OCI-LY3 (cell line): Measurements from ENCODE around the gene POPDC2.

Experiments used
- CTCF ChIP-seq: fragments of 200-600, 300-600 bp; sonication (generic); IDR thresholded peaks from 2 replicates; pipeline ENCODE4 v1.5.1; 2014; ENCODE audit warnings: antibody characterized with exemption, low read length, low read depth
- EZH2phosphoT487 ChIP-seq: fragments of 200-600 bp; shearing (Covaris generic); IDR thresholded peaks from 2 replicates; pipeline ENCODE4 v1.6.1; 2018; ENCODE audit warnings: antibody characterized with exemption, mixed run types, low read depth

GRCh38 chr3:119647171-119647570 is 13.2 kb downstream of the POPDC2 start:
- TF ChIP-seq CTCF: no peak
- no peak for TF ChIP-seq EZH2phosphoT487
